Esophagus (tissue), 2 donors: ENCODE data around the gene PSMA3. TPM values are rescaled to one million over a fixed set of nuclear protein-coding genes. Genes with fewer than 3 reads are reported as not detected.

Source experiments
- H3K27ac ChIP-seq, 2 donors: one replicate each; pipeline ENCODE4 v1.5.1; 2013; ENCODE audit warnings: low read depth in 2 of 2, mild to moderate bottlenecking in 2 of 2, inconsistent platforms in 1 of 2, low read length in 1 of 2, moderate library complexity in 1 of 2
- H3K27me3 ChIP-seq, 2 donors: one replicate each; pipeline ENCODE4 v1.6.1; 2013; ENCODE audit warnings: low read length in 2 of 2, control low read depth in 1 of 2, mild to moderate bottlenecking in 1 of 2; ENCODE audit not compliant: insufficient read depth in 2 of 2, control insufficient read depth in 1 of 2
- H3K36me3 ChIP-seq, 2 donors: one replicate each; pipeline ENCODE4 v1.6.1; 2013; ENCODE audit warnings: low read length in 1 of 2; ENCODE audit not compliant: control insufficient read depth in 2 of 2, insufficient read depth in 2 of 2
- H3K4me1 ChIP-seq, 2 donors: one replicate each; pipeline ENCODE4 v1.6.1; 2013; ENCODE audit warnings: low read length in 1 of 2; ENCODE audit not compliant: control insufficient read depth in 2 of 2, insufficient read depth in 2 of 2
- H3K4me3 ChIP-seq, 2 donors: one replicate each; pipeline ENCODE4 v1.5.1; 2013; ENCODE audit warnings: low read length in 2 of 2, mild to moderate bottlenecking in 2 of 2, low read depth in 1 of 2, moderate library complexity in 1 of 2
- H3K9me3 ChIP-seq, 2 donors: one replicate each; pipeline ENCODE4 v1.6.1; 2013; ENCODE audit warnings: mild to moderate bottlenecking in 2 of 2, low read depth in 1 of 2, low read length in 1 of 2, moderate library complexity in 1 of 2; ENCODE audit not compliant: control insufficient read depth in 2 of 2, insufficient read depth in 1 of 2
- WGBS, 2 donors: extraction: QIAGEN DNeasy Blood & Tissue Kit; methylation state at CpG; one replicate each; pipeline ENCODE4 v1.1.7; 2013; 5-methylcytosine and 5-hydroxymethylcytosine counted together
- polyA plus RNA-seq, 2 donors: library from polyadenylated mRNA; stranded (reverse); fragments of 200-250 nt; gene quantifications; one replicate each; pipeline ENCODE4 v1.2.3, GENCODE V29; 2013
- donor health status: healthy with polysubstance abuse.
- donor health status: Bipolar disorder and iron deficiency.

The PSMA3 gene
- 100 to 1,000 TPM; 132 to 143 TPM for polyA plus RNA-seq

DNA sequence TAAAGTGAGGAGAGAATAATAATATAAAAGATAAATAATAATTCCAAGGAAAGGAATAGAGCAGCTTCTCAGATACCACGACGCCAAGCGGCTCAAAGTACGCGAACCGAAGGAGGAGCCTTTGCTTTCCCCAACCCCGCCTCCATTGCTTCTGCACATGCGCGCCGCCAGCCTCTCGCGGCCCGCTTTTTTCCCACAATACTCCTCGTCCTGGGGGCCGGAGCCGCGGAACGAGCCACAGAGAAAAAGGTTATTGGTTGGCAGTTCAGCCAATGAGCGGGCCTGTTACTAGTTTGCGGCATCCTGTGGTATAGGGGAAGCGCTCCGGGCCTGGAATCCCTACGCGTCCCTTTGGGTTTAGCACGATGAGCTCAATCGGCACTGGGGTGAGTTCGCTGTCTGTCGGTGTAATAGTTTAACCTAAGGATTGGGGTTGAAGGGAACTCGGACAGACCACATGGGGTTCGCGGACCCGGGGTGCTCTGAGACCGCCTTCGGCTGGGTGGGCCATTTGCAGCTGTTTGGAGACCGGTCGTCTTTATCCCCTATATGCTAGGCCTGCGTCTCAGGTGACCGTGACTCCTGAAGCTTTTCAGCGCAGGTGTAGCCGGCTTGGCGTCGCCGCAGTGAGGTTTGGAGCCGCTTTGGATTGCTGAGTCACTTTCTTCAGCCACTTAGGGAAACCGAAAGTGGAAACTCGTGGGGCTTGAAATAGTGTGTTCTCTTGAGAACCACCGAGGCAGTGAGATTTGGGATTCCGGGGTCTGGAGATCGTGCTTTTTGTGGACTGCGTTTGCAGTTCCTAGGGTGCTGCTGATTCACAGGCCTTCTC, at the start of gene PSMA3:
Gene PSMA3 (plus strand): TSS at position 288 of the 832 bp plus-strand sequence. CDS start 78 bp downstream, at position 366.
- Histone ChIP-seq H3K9me3 (no peaks in the 10 kb centered on the region), H3K36me3 (no peaks in the 10 kb centered on the region), H3K27me3 (no peaks in the 10 kb centered on the region), H3K27ac (peak within 1 kb of the TSS; percentile 97 to 99), H3K4me3 (peak within 1 kb of the TSS; percentile 81 to 88), H3K4me1 (no peaks in the 10 kb centered on the region)
- WGBS, 2 donors = 0% methylated on average over 50 of the region's 50 CpGs

DNA sequence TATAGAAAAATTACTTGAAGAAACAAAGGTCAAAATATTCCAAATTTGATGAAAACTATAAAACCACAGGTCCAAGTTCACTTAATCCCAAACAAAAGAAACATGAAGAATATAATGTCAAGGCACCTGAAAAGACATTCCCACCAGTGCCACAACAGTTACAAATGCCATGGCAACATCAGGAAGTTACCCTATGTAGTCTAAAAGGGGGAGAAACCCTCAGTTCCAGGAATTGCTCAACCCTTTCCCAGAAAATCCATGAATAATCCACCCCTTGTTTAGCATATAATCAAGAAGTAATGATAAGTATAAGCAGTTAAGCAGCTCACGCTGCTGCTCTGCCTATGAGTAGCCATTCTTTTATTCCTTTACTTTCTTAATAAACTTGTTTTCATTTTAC, 48.4 kb upstream of the PSMA3 start:
- no peak overlapping the region for H3K4me3 ChIP-seq
- H3K9me3 ChIP-seq = no peaks in the 10 kb centered on the region
- no peak overlapping the region for H3K27ac ChIP-seq
- no peaks in the 10 kb centered on the region for H3K4me1 ChIP-seq
- 87 to 93% methylated on average over 1 of the region's 1 CpG for WGBS, 2 donors
- no peaks in the 10 kb centered on the region for H3K27me3 ChIP-seq
- H3K36me3 ChIP-seq = no peaks in the 10 kb centered on the region

- Histone ChIP-seq H3K4me3 (no peak overlapping the region), H3K4me1 (peaks cover 0 to 2% of the 10 kb centered on the region in 2 donors), H3K36me3 (no peaks in the 10 kb centered on the region), H3K9me3 (no peaks in the 10 kb centered on the region), H3K27me3 (no peaks in the 10 kb centered on the region), H3K27ac (no peak overlapping the region)
- 88 to 94% methylated on average over 5 of the region's 5 CpGs for WGBS, 2 donors
Measured at GRCh38 chr14:58198086-58198485, 46.6 kb upstream of the PSMA3 start.

DNA sequence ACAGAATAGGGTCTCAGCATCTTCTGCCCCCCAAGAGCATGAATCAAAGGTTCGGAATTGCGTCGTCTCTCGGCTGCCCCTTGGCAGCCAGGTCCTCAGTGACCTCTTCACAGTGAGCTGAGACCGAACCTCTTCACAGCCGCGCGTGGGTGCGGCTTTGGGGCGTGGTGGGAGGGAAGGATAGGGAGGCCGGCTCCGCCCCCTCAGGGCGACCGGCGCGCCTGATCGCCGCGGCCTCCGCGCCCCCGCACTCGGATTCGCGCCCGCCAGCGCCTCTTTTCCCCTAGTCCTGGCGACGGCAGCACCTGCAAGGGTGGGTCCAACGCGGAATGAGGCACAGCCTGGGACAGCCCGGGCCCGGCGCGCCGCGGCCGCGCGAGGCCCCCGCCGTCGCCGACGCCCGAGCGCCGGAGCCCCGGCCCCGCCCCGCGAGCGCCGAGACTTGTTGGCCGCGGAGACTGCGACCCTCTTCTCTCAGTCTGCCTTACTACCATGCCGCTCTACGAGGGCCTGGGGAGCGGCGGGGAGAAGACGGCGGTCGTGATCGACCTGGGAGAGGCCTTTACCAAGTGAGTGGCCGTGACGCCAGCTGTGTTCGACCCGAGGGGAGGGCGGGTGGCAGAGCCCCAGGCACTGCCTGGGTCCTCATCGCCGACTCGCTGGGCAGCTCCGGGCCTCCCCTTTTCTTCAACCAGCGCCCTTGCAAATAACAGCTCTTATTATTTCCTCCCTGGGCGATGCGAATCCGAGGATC, 44.7 kb upstream of the PSMA3 start, which contains the start of gene ACTR10:
Gene ACTR10 (plus strand): TSS at position 424 of the 754 bp plus-strand sequence. CDS start 69 bp downstream, at position 493.
- H3K9me3 ChIP-seq = no peaks in the 10 kb centered on the region
- H3K4me1 ChIP-seq = peaks cover 0 to 2% of the 10 kb centered on the region in 2 donors
- 0% methylated on average over 51 to 78 of the region's 78 CpGs for WGBS, 2 donors
- H3K27me3 ChIP-seq = no peaks in the 10 kb centered on the region
- no peaks in the 10 kb centered on the region for H3K36me3 ChIP-seq
- H3K27ac ChIP-seq = peak within 1 kb of the TSS; percentile 97 to 98
- peak within 1 kb of the TSS; percentile 93 to 99 for H3K4me3 ChIP-seq

- Histone ChIP-seq H3K27ac (peak overlapping the region; percentile 97 to 98), H3K4me3 (peak overlapping the region; percentile 93 to 99)
- 0 to 1% methylated on average over 11 of the region's 11 CpGs for WGBS, 2 donors
Measured at GRCh38 chr14:58200480-58200841, 44.2 kb upstream of the PSMA3 start.

GRCh38 chr14:58200846-58201245, 43.8 kb upstream of the PSMA3 start:
- no peaks in the 10 kb centered on the region for H3K36me3 ChIP-seq
- 1 to 3% methylated on average over 2 of the region's 2 CpGs for WGBS, 2 donors
- H3K27ac ChIP-seq = no peak overlapping the region
- peaks cover 0 to 2% of the 10 kb centered on the region in 2 donors for H3K4me1 ChIP-seq
- H3K9me3 ChIP-seq = no peaks in the 10 kb centered on the region
- no peaks in the 10 kb centered on the region for H3K27me3 ChIP-seq
- peak overlapping the region; percentile 93 to 99 for H3K4me3 ChIP-seq

More at GRCh38 chr14:58200480-58200841, 44.2 kb upstream of the PSMA3 start:
- H3K4me1 ChIP-seq = peaks cover 0 to 2% of the 10 kb centered on the region in 2 donors
- no peaks in the 10 kb centered on the region for H3K9me3 ChIP-seq
- H3K27me3 ChIP-seq = no peaks in the 10 kb centered on the region
- no peaks in the 10 kb centered on the region for H3K36me3 ChIP-seq

DNA sequence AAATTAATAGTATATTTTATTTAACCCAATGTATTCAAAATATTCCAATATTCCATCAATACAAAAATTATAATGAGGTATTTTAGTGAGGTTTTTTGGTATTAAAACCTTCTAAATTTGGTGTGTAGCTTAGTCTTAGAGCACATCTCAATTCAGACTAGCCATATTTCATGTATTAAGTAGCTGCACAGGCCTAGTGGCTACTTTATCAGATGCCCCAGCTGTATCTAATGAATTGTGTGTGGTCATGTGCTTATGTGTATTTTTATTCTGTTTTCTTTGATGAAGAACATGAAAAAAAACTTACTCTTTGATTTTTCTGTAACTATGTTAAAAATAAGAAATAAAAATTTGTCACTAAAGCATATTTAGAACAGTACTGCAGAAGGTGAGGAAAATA, 31.5 kb upstream of the PSMA3 start:
- Histone ChIP-seq H3K27me3 (no peaks in the 10 kb centered on the region), H3K9me3 (no peaks in the 10 kb centered on the region), H3K4me3 (no peak overlapping the region), H3K36me3 (peaks cover 0 to 3% of the 10 kb centered on the region in 2 donors), H3K4me1 (no peaks in the 10 kb centered on the region), H3K27ac (no peak overlapping the region)

DNA sequence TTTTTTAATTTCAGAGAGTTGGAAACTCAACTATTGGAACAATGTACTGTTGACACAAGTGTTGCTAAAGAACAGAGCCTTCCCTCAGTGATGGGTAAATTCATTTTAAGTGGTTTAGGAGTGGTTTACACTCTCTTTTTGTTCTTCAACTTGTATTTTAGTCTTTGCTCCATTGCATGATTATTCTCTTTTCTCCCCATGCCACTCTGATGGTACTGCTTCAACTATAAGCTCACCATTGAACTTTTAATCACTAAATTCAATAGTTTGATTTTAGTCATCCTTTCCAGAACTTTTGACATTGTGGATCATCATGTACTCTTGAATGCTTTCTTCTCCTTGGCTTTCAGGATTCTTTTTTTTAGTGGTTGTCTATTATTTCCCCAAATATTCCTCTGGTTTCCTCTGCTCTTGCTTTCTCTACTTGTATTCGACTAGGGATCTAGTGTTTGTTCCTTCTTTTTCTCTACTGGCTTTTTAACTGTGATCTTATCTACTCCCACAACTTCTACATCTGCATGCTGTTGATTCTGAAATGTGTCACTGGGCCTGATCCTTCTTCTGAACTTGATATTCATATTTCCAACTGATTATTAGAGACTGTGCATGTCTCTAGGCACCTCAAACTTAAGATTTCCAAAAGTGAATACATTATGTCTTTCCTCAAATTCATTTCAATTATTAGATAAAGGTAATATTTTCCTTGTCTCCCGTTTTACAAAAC, 29.3 kb upstream of the PSMA3 start:
- Histone ChIP-seq H3K27me3 (no peaks in the 10 kb centered on the region), H3K36me3 (peaks cover 0 to 1% of the 10 kb centered on the region in 2 donors), H3K4me3 (no peak overlapping the region), H3K9me3 (no peaks in the 10 kb centered on the region), H3K4me1 (no peaks in the 10 kb centered on the region), H3K27ac (no peak overlapping the region)
- 85 to 93% methylated on average over 2 of the region's 2 CpGs for WGBS, 2 donors

GRCh38 chr14:58216544-58216943, 28.1 kb upstream of the PSMA3 start:
- Histone ChIP-seq H3K27ac (no peak overlapping the region), H3K4me3 (no peak overlapping the region), H3K9me3 (no peaks in the 10 kb centered on the region), H3K36me3 (peaks cover under 1 to 1% of the 10 kb centered on the region in 2 donors), H3K27me3 (no peaks in the 10 kb centered on the region), H3K4me1 (no peaks in the 10 kb centered on the region)
- 90 to 92% methylated on average over 2 of the region's 2 CpGs for WGBS, 2 donors
